Parathyroid adenoma (tissue), 2 donors: ENCODE data around the gene CLRN3.

ENCODE experiments used
- H2AFZ ChIP-seq: fragments of 300-600 bp; sonication (generic); one replicate; pipeline ENCODE4 v1.7.0; 2017; ENCODE audit warnings: antibody characterized with exemption, mild to moderate bottlenecking
- H3K27ac ChIP-seq: fragments of 300-600 bp; sonication (generic); one replicate; pipeline ENCODE4 v1.7.0; 2017
- H3K27me3 ChIP-seq: fragments of 300-600 bp; sonication (generic); one replicate; pipeline ENCODE4 v1.7.0; 2017; ENCODE audit warnings: low read length; ENCODE audit not compliant: control insufficient read depth, insufficient read depth
- H3K36me3 ChIP-seq: fragments of 300-600 bp; sonication (generic); one replicate; pipeline ENCODE4 v1.7.0; 2017; ENCODE audit warnings: low read length; ENCODE audit not compliant: control insufficient read depth, insufficient read depth
- H3K4me1 ChIP-seq: fragments of 300-600 bp; sonication (generic); one replicate; pipeline ENCODE4 v1.7.0; 2017; ENCODE audit warnings: control low read depth
- H3K4me2 ChIP-seq: fragments of 300-600 bp; sonication (generic); one replicate; pipeline ENCODE4 v1.7.0; 2017; ENCODE audit warnings: low read length
- H3K4me3 ChIP-seq: fragments of 300-600 bp; sonication (generic); one replicate; pipeline ENCODE4 v1.7.0; 2017; ENCODE audit warnings: low read depth, low read length
- H3K79me2 ChIP-seq: fragments of 300-600 bp; sonication (generic); one replicate; pipeline ENCODE4 v1.7.0; 2017; ENCODE audit warnings: control low read depth
- H3K9ac ChIP-seq: fragments of 300-600 bp; sonication (generic); one replicate; pipeline ENCODE4 v1.7.0; 2017; ENCODE audit warnings: mild to moderate bottlenecking
- H3K9me3 ChIP-seq: fragments of 300-600 bp; sonication (generic); one replicate; pipeline ENCODE4 v1.7.0; 2017; ENCODE audit warnings: low read length; ENCODE audit not compliant: control insufficient read depth
- CTCF ChIP-seq: fragments of 300-600 bp; sonication (generic); IDR thresholded peaks from one replicate; pipeline ENCODE4 v1.7.0; 2017; ENCODE audit warnings: antibody characterized with exemption, mild to moderate bottlenecking
- donor health status: primary hyperparathyroidism.

The CLRN3 gene

GRCh38 chr10:127920306-127921074 lies 27.7 kb upstream of the CLRN3 start:
- Histone ChIP-seq H3K9ac (no peak overlapping the region), H3K4me1 (no peaks in the 10 kb centered on the region), H2AFZ (no peak overlapping the region), H3K36me3 (no peaks in the 10 kb centered on the region), H3K27ac (peak overlapping the region; percentile 51), H3K4me2 (no peak overlapping the region), H3K9me3 (no peaks in the 10 kb centered on the region), H3K79me2 (no peaks in the 10 kb centered on the region), H3K4me3 (no peak overlapping the region), H3K27me3 (no peaks in the 10 kb centered on the region)
- no peak for TF ChIP-seq CTCF

GRCh38 chr10:127919418-127920271 lies 26.9 kb upstream of the CLRN3 start:
- no peaks in the 10 kb centered on the region for H3K4me1 ChIP-seq
- no peak overlapping the region for H3K4me2 ChIP-seq
- no peaks in the 10 kb centered on the region for H3K79me2 ChIP-seq
- H3K9me3 ChIP-seq = no peaks in the 10 kb centered on the region
- H3K4me3 ChIP-seq = no peak overlapping the region
- H3K27me3 ChIP-seq = no peaks in the 10 kb centered on the region
- TF ChIP-seq CTCF = no peak
- no peaks in the 10 kb centered on the region for H3K36me3 ChIP-seq
- H3K9ac ChIP-seq = no peak overlapping the region
- H2AFZ ChIP-seq = no peak overlapping the region
- peak overlapping the region; percentile 51 for H3K27ac ChIP-seq

- H3K79me2 ChIP-seq = no peaks in the 10 kb centered on the region
- H2AFZ ChIP-seq = no peak overlapping the region
- H3K27me3 ChIP-seq = no peaks in the 10 kb centered on the region
- no peak overlapping the region for H3K4me3 ChIP-seq
- H3K9ac ChIP-seq = no peak overlapping the region
- no peaks in the 10 kb centered on the region for H3K4me1 ChIP-seq
- no peak overlapping the region for H3K4me2 ChIP-seq
- no peak overlapping the region for H3K27ac ChIP-seq
- TF ChIP-seq CTCF = no peak
- no peaks in the 10 kb centered on the region for H3K36me3 ChIP-seq
- no peaks in the 10 kb centered on the region for H3K9me3 ChIP-seq
Observed at GRCh38 chr10:127918572-127918971, 25.8 kb upstream of the CLRN3 start.

- Histone ChIP-seq H2AFZ (no peak overlapping the region), H3K9ac (no peak overlapping the region), H3K27ac (no peak overlapping the region), H3K4me3 (no peak overlapping the region), H3K27me3 (no peaks in the 10 kb centered on the region), H3K36me3 (no peaks in the 10 kb centered on the region), H3K9me3 (no peaks in the 10 kb centered on the region), H3K4me1 (no peaks in the 10 kb centered on the region), H3K4me2 (no peak overlapping the region), H3K79me2 (no peaks in the 10 kb centered on the region)
- TF ChIP-seq CTCF = no peak
Observed at GRCh38 chr10:127916826-127917225, 24.1 kb upstream of the CLRN3 start.
